HepG2 (cell line): ENCODE data around the gene PLA2G4D. TPM values are rescaled to one million over a fixed set of nuclear protein-coding genes. Genes with fewer than 3 reads are reported as not detected.

Experiments used
- ATAC-seq: fragments of 200-7000 bp; cut with Tn5 transposase; 3 replicates; pipeline ENCODE4 v1.9.1; 2020; ENCODE audit warnings: mild to moderate bottlenecking, moderate library complexity
- BruUV-seq: library from RNA; stranded (reverse); fragments of 400-500 nt; replicated peaks from 2 replicates; lab custom pipeline; 2021; lab: Mats Ljungman, UMichigan
- CTCF ChIA-PET: fragments of 300-600 bp; formaldehyde crosslinking; extraction: SDS; loops from one replicate; lab custom pipeline; 2021; ENCODE audit warnings: low total read pairs, inconsistent platforms, low intra/inter-chr PET ratio; lab: Yijun Ruan, JAX
- POLR2A ChIA-PET: fragments of 350-600 bp; sonication (Branson Sonifier 250); formaldehyde crosslinking; loops from one replicate; lab custom pipeline; 2020; ENCODE audit warnings: antibody characterized with exemption, inconsistent platforms; lab: Yijun Ruan, JAX
- DNase-seq: peaks from one replicate; pipeline ENCODE4 v3.0.0-alpha.2; 2015; ENCODE audit warnings: low spot score
- FAIRE-seq: peaks from 3 replicates; lab custom pipeline; 2011; peaks lifted over from hg19 to GRCh38; lab: Jason Lieb, UNC
- H2AFZ ChIP-seq: one replicate; pipeline ENCODE4 v1.6.1; 2011; ENCODE audit warnings: low read length, inconsistent platforms
- H3K27ac ChIP-seq: fragments of 300-600 bp; 3 replicates; pipeline ENCODE4 v1.8.0; 2011; ENCODE audit warnings: mixed run types, mild to moderate bottlenecking, mixed read lengths, low read length, inconsistent platforms; ENCODE audit not compliant: insufficient read depth; ENCODE audit errors: extremely low read length
- H3K27me3 ChIP-seq, 2 experiments: fragments of 200-600 bp in 1 of 2; 2 replicates in 1 of 2; 3 replicates in 1 of 2; pipeline versions ENCODE4 v1.6.0 to v1.8.0; 2011; ENCODE audit warnings: low read length in 2 of 2, mild to moderate bottlenecking in 2 of 2, moderate library complexity in 2 of 2, inconsistent platforms in 1 of 2; ENCODE audit not compliant: insufficient read depth in 2 of 2, control insufficient read depth in 1 of 2
- H3K36me3 ChIP-seq, 2 experiments: fragments of 200-600 bp in 1 of 2; replicated peaks in 1 of 2; 2 replicates in 1 of 2; 3 replicates in 1 of 2; pipeline versions ENCODE4 v1.5.1 to v1.8.0; 2011; ENCODE audit warnings: low read length in 2 of 2, inconsistent platforms in 1 of 2; ENCODE audit not compliant: insufficient read depth in 2 of 2, control insufficient read depth in 1 of 2
- H3K4me1 ChIP-seq: 2 replicates; pipeline ENCODE4 v1.5.1; 2012; ENCODE audit warnings: low read length, inconsistent platforms; ENCODE audit not compliant: insufficient read depth
- H3K4me2 ChIP-seq: 2 replicates; pipeline ENCODE4 v1.6.0; 2011; ENCODE audit warnings: low read depth, low read length, inconsistent platforms
- H3K4me3 ChIP-seq, 3 experiments: fragments of 200-600 bp in 1 of 3; sonication (generic), shearing (Covaris generic) in 1 of 3; replicated peaks in 1 of 3; 2 replicates each; pipeline ENCODE4 v1.5.1; 2011 to 2016; ENCODE audit warnings: low read length in 3 of 3, inconsistent platforms in 2 of 3, low read depth in 2 of 3, mild to moderate bottlenecking in 2 of 3, control low read depth in 1 of 3, mixed read lengths in 1 of 3; ENCODE audit not compliant: insufficient read depth in 1 of 3
- H3K79me2 ChIP-seq: one replicate; pipeline ENCODE4 v1.6.1; 2011; ENCODE audit warnings: low read length, inconsistent platforms; ENCODE audit not compliant: insufficient read depth
- H3K9ac ChIP-seq: 2 replicates; pipeline ENCODE4 v1.6.0; 2011; ENCODE audit warnings: mild to moderate bottlenecking, low read depth, low read length, inconsistent platforms; ENCODE audit not compliant: insufficient read depth
- H3K9me3 ChIP-seq: 2 replicates; pipeline ENCODE4 v1.5.1; 2012; ENCODE audit warnings: mild to moderate bottlenecking, low read length
- H4K20me1 ChIP-seq: 2 replicates; pipeline ENCODE4 v1.6.0; 2011; ENCODE audit warnings: inconsistent platforms, mild to moderate bottlenecking, low read length, moderate library complexity; ENCODE audit not compliant: insufficient read depth
- ETS1 ChIP-seq: sonication (generic); formaldehyde crosslinking; IDR thresholded peaks from 2 replicates; pipeline ENCODE4 v1.4.0; 2020; ENCODE audit warnings: missing genetic modification reagents
- KLF6 ChIP-seq: IDR thresholded peaks from 2 replicates; pipeline ENCODE4 v1.8.0; 2016; ENCODE audit warnings: missing biosample characterization, missing genetic modification reagents
- NRL ChIP-seq: sonication (generic); formaldehyde crosslinking; IDR thresholded peaks from 2 replicates; pipeline ENCODE4 v1.5.0; 2020; ENCODE audit warnings: missing genetic modification reagents, mild to moderate bottlenecking, moderate library complexity, borderline replicate concordance
- PRPF4 ChIP-seq: fragments of 200-400 bp; formaldehyde crosslinking; IDR thresholded peaks from 2 replicates; pipeline ENCODE4 v1.6.1; 2016; ENCODE audit warnings: low read length, low read depth; ENCODE audit not compliant: poor library complexity, severe bottlenecking
- RFXAP ChIP-seq: sonication (generic); formaldehyde crosslinking; IDR thresholded peaks from 2 replicates; pipeline ENCODE4 v1.4.0; 2020; ENCODE audit warnings: missing genetic modification reagents, borderline replicate concordance
- ZFP36 ChIP-seq: fragments of 150-350 bp; IDR thresholded peaks from 2 replicates; pipeline ENCODE4 v1.6.1; 2018; ENCODE audit warnings: borderline replicate concordance, low read length, low read depth; ENCODE audit not compliant: partially characterized antibody
- ZHX1 ChIP-seq: sonication (generic); formaldehyde crosslinking; IDR thresholded peaks from 2 replicates; pipeline ENCODE4 v1.8.1; 2022; ENCODE audit warnings: low read depth, mild to moderate bottlenecking, missing genetic modification reagents
- ZKSCAN1 ChIP-seq: fragments of 150-350 bp; IDR thresholded peaks from 2 replicates; pipeline ENCODE4 v1.6.1; 2014; ENCODE audit warnings: low read length
- ZNF432 ChIP-seq: sonication (generic); formaldehyde crosslinking; IDR thresholded peaks from 2 replicates; pipeline ENCODE4 v1.5.0; 2020; ENCODE audit warnings: missing genetic modification reagents, mild to moderate bottlenecking, borderline replicate concordance
- ZNF629 ChIP-seq: sonication (generic); formaldehyde crosslinking; conservative IDR thresholded peaks from 2 replicates; pipeline ENCODE4 v1.5.0; 2020; ENCODE audit warnings: missing genetic modification reagents
- ZNF687 ChIP-seq: sonication (generic); formaldehyde crosslinking; IDR thresholded peaks from 2 replicates; pipeline ENCODE4 v1.5.1; 2020; ENCODE audit warnings: mild to moderate bottlenecking, missing genetic modification reagents, moderate library complexity
- WGBS: methylation state at CpG from one replicate; pipeline ENCODE4 v1.1.6; 2017; ENCODE audit warnings: low lambda C conversion rate; 5-methylcytosine and 5-hydroxymethylcytosine counted together
- in situ Hi-C: cut with HindIII; loops from 2 replicates; pipeline ENCODE4 v1.10.0; 2017; ENCODE audit warnings: low pct_unique_long_range_greater_than_20kb; ENCODE audit not compliant: extremely low pct_ligation_motif_present
- intact Hi-C: fragments of 100-400 bp; cut with micrococcal nuclease; formaldehyde crosslinking; loops from one replicate; pipeline ENCODE4 v1.10.0; 2022; ENCODE audit not compliant: unreplicated experiment
- polyA plus RNA-seq, 8 experiments: library from polyadenylated mRNA; depleted of rRNA in 3 of 8; stranded (reverse) in 7 of 8; unstranded in 1 of 8; fragments of >200 nt; fragmentation: Illumina TruSeq in 4 of 8; extraction: Trizol in 4 of 8; gene quantifications; 2 replicates each; pipeline versions ENCODE4 v1.2.1 to v1.2.3, GENCODE V29; 2011 to 2016; ENCODE audit warnings: low read depth in 4 of 8, missing spikeins in 1 of 8, mixed read lengths in 1 of 8; ENCODE audit not compliant: insufficient read depth in 1 of 8
- total RNA-seq, 5 experiments: library from RNA; depleted of rRNA; stranded (reverse); fragments of >200 nt; fragmentation: Illumina TruSeq; extraction: Trizol; gene quantifications; 2 replicates each; pipeline ENCODE4 v1.2.3, GENCODE V29; 2016; ENCODE audit warnings: low read depth in 1 of 5
- TF ChIP-seq, protein P1 (sequence below), 2 experiments: IDR thresholded peaks; 2 replicates each; pipeline ENCODE4 v1.6.1; 2011 to 2012; ENCODE audit warnings: low read length in 2 of 2, borderline replicate concordance in 1 of 2, low read depth in 1 of 2, mild to moderate bottlenecking in 1 of 2, moderate library complexity in 1 of 2

PLA2G4D gene
- total and polyA plus RNA-seq, 2 of the 13 experiments (the other 11 are each of a cell fraction or from before 2014, with no cell fraction given) = 0.04 to 0.21 TPM

DNA sequence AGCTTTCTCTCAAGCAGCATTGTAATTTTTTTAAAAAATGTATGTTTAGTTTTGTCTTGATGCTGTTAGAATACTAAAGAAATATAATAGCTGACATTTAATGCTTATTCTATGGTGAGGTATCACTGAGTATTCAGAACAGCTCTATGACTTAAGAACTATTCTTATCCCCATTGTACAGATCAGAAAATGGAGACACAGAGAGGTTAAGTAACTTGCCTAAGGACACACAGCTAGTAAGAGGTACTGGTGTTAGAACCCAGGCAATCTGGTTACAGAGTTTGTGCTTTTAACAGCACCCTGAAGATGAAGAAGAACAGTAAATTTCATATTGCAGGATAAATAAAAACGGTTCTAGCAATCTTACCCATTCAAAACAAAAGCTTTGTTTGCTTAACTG is 15.5 kb downstream of the PLA2G4D start:
- CTCF ChIA-PET = no interaction called here
- H3K36me3 ChIP-seq = no peaks in the 10 kb centered on the region
- no peak overlapping the region for H3K4me3 ChIP-seq
- FAIRE-seq = no peak
- H3K4me2 ChIP-seq = no peak overlapping the region
- H3K9me3 ChIP-seq = no peaks in the 10 kb centered on the region
- no TSS peak for BruUV-seq
- POLR2A ChIA-PET = no interaction called here
- ATAC-seq = no peak
- no peak overlapping the region for H3K9ac ChIP-seq
- no peak for DNase-seq
- H3K4me1 ChIP-seq = peaks cover 7% of the 10 kb centered on the region; the same call in 1 of the 2 replicates
- no peak overlapping the region for H2AFZ ChIP-seq
- 0% methylated on average over 1 of the region's 1 CpG for whole genome bisulfite sequencing
- H3K27me3 ChIP-seq = peaks cover 1 to 38% of the 10 kb centered on the region in 2 experiments; a peak in 4 of 5 replicates
- no peaks in the 10 kb centered on the region for H3K79me2 ChIP-seq
- intact Hi-C loops (no loop called here), in situ Hi-C loops (no loop called here)
- no peaks in the 10 kb centered on the region for H4K20me1 ChIP-seq
- no peak overlapping the region for H3K27ac ChIP-seq
- TF ChIP-seq ZKSCAN1 = no peak
- TF ChIP-seq NRL (CRISPR knock-in tag) = no peak
- TF ChIP-seq ETS1 (CRISPR knock-in tag) = no peak
- TF ChIP-seq ZNF432 (CRISPR knock-in tag) = no peak
- TF ChIP-seq KLF6 (CRISPR knock-in tag) = no peak
- TF ChIP-seq PRPF4 = no peak
- peak; percentile 24 for TF ChIP-seq ZFP36
- no peak for TF ChIP-seq ZHX1
- no peak for TF ChIP-seq RFXAP
- TF ChIP-seq, protein P1, sequence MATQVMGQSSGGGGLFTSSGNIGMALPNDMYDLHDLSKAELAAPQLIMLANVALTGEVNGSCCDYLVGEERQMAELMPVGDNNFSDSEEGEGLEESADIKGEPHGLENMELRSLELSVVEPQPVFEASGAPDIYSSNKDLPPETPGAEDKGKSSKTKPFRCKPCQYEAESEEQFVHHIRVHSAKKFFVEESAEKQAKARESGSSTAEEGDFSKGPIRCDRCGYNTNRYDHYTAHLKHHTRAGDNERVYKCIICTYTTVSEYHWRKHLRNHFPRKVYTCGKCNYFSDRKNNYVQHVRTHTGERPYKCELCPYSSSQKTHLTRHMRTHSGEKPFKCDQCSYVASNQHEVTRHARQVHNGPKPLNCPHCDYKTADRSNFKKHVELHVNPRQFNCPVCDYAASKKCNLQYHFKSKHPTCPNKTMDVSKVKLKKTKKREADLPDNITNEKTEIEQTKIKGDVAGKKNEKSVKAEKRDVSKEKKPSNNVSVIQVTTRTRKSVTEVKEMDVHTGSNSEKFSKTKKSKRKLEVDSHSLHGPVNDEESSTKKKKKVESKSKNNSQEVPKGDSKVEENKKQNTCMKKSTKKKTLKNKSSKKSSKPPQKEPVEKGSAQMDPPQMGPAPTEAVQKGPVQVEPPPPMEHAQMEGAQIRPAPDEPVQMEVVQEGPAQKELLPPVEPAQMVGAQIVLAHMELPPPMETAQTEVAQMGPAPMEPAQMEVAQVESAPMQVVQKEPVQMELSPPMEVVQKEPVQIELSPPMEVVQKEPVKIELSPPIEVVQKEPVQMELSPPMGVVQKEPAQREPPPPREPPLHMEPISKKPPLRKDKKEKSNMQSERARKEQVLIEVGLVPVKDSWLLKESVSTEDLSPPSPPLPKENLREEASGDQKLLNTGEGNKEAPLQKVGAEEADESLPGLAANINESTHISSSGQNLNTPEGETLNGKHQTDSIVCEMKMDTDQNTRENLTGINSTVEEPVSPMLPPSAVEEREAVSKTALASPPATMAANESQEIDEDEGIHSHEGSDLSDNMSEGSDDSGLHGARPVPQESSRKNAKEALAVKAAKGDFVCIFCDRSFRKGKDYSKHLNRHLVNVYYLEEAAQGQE (IDR thresholded peaks at IDR 0.05; ENCODE audit: borderline replicate concordance in 1 of 2, low read depth in 1 of 2, low read length in 2 of 2) = no peak
- peak; percentile 50; the same call in 1 of the 2 replicates for TF ChIP-seq ZNF629
- no peak for TF ChIP-seq ZNF687 (CRISPR knock-in tag)
